ENCODE measurements around the gene SCAF1.

DNA sequence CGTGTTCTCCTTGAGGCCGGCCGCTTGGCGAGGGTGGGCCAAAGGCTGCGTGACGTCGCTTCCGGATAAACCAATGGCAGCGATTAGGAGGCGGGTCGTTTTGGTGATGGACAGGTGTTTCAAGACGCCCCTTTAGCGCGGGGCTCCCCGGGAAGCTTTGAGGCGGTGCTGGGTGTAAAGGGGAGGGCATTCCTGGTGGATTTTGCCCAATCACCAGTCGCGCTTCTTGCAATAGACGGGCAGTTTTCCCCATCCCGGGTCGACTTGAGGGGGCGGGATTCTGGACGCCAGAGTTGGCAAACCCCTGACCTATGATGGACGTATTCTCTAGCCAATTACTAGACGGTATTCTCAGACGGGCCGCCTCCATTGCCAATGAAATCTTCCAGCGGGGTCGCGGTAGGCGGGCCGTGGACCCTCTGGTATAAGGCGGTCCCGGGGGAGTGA, 34.8 kb downstream of the SCAF1 start:
- TF ChIP-seq, protein P1, sequence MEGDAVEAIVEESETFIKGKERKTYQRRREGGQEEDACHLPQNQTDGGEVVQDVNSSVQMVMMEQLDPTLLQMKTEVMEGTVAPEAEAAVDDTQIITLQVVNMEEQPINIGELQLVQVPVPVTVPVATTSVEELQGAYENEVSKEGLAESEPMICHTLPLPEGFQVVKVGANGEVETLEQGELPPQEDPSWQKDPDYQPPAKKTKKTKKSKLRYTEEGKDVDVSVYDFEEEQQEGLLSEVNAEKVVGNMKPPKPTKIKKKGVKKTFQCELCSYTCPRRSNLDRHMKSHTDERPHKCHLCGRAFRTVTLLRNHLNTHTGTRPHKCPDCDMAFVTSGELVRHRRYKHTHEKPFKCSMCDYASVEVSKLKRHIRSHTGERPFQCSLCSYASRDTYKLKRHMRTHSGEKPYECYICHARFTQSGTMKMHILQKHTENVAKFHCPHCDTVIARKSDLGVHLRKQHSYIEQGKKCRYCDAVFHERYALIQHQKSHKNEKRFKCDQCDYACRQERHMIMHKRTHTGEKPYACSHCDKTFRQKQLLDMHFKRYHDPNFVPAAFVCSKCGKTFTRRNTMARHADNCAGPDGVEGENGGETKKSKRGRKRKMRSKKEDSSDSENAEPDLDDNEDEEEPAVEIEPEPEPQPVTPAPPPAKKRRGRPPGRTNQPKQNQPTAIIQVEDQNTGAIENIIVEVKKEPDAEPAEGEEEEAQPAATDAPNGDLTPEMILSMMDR (IDR thresholded peaks at IDR 0.05) = no peak
- TF ChIP-seq EZH2 (IDR thresholded peaks at IDR 0.05) = no peak

All from neural progenitor cell (in vitro differentiated cells).